HL-60 (cell line): ENCODE results near the gene CEP162.
"Not testable (repeated sequence)": the region's sequence is repeated elsewhere in the genome, so short reads cannot be mapped to it uniquely, and the experiment has no call there.

Source experiments
- DNase-seq, 2 experiments: peaks; one replicate each; pipeline ENCODE4 v3.0.0-alpha.2; 2010 to 2020; ENCODE audit warnings: low read depth in 1 of 2, low spot score in 1 of 2
- H3K27ac ChIP-seq: fragments of 250-450 bp; sonication (Bioruptor Pico); replicated peaks from 2 replicates; pipeline ENCODE4 v1.5.1; 2020; ENCODE audit warnings: mild to moderate bottlenecking, moderate library complexity
- H3K27me3 ChIP-seq: fragments of 250-450 bp; sonication (Bioruptor Pico); 2 replicates; pipeline ENCODE4 v1.5.1; 2021; ENCODE audit warnings: mild to moderate bottlenecking, moderate library complexity; ENCODE audit not compliant: insufficient read depth, poor library complexity, severe bottlenecking
- H3K4me3 ChIP-seq: replicated peaks from 2 replicates; pipeline ENCODE4 v1.5.1; 2011; ENCODE audit warnings: mild to moderate bottlenecking, control low read depth, low read length; ENCODE audit not compliant: insufficient read depth
- CTCF ChIP-seq: IDR thresholded peaks from one replicate; pipeline ENCODE4 v1.5.1; 2011; ENCODE audit warnings: low read length, control low read depth, inconsistent platforms; ENCODE audit not compliant: insufficient read depth
- GABPA ChIP-seq: IDR thresholded peaks from 2 replicates; pipeline ENCODE4 v1.6.1; 2012; ENCODE audit warnings: low read depth
- POLR2AphosphoS5 ChIP-seq: IDR thresholded peaks from 2 replicates; pipeline ENCODE4 v1.6.1; 2012; ENCODE audit warnings: low read depth
- REST ChIP-seq: IDR thresholded peaks from 2 replicates; pipeline ENCODE4 v1.6.1; 2012; ENCODE audit warnings: low read depth; ENCODE audit not compliant: insufficient replicate concordance
- SPI1 ChIP-seq: IDR thresholded peaks from 2 replicates; pipeline ENCODE4 v1.6.1; 2012; ENCODE audit warnings: low read depth, mild to moderate bottlenecking, borderline replicate concordance

CEP162 gene

GRCh38 chr6:84118191-84118590 lies 109.3 kb downstream of the CEP162 start:
- no peak for TF ChIP-seq REST
- TF ChIP-seq SPI1 = no peak
- TF ChIP-seq CTCF = no peak
- no peak for TF ChIP-seq GABPA
- TF ChIP-seq POLR2AphosphoS5 = no peak
- Histone ChIP-seq H3K27ac (no peak overlapping the region), H3K27me3 (no peaks in the 10 kb centered on the region), H3K4me3 (no peak overlapping the region)
- DNase-seq = no peak

GRCh38 chr6:84114933-84115594 lies 112.4 kb downstream of the CEP162 start:
- not testable (repeated sequence) for DNase-seq, H3K27ac ChIP-seq, H3K27me3 ChIP-seq, H3K4me3 ChIP-seq

DNA sequence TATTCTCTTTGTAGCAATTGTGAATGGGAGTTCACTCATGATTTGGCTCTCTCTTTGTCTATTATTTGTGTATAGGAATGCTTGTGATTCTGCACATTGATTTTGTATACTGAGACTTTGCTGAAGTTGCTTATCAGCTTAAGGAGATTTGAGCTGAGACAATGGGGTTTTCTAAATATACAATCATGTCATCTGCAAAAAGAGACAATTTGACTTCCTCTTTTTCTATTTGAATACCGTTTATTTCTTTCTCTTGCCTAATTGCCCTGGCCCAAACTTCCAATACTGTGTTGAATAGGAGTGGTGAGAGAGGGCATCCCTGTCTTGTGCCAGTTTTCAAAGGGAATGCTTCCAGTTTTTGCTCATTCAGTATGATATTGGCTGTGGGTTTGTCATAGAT lies 116.1 kb downstream of the CEP162 start:
- not testable (repeated sequence) for H3K4me3 ChIP-seq, H3K27me3 ChIP-seq
- 0 out of 2 replicates have a peak overlapping the region, but pooled peaks have one; percentile 10 for H3K27ac ChIP-seq
- TF ChIP-seq SPI1 = peak; percentile 86
- DNase-seq = peak in 1 of 2 experiments; percentile 22

DNA sequence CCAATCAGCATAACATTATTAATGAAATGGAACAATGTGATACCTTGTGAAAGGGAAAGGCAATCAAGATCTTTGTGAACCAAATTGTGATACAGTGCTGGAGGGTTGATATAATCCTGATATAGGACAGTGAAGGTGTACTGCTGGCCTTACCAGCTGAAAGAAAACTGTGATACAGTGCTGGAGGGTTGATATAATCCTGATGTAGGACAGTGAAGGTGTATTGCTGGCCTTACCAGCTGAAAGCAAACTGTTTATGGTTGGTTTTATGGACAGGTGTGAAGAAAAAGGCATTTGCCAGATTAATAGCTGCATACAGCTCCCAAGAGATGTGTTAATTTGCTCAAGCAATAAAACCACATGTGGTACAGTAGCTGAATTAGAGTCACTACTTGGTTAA lies 119.9 kb downstream of the CEP162 start:
- no peak for DNase-seq
- Histone ChIP-seq H3K27ac (no peak overlapping the region), H3K27me3 (no peaks in the 10 kb centered on the region), H3K4me3 (no peak overlapping the region)
- no peak for TF ChIP-seq POLR2AphosphoS5
- TF ChIP-seq SPI1 = no peak
- no peak for TF ChIP-seq CTCF
- TF ChIP-seq REST = no peak
- no peak for TF ChIP-seq GABPA

GRCh38 chr6:84105215-84105924 lies 122.1 kb downstream of the CEP162 start:
- H3K27ac ChIP-seq, H3K27me3 ChIP-seq, H3K4me3 ChIP-seq: not testable (repeated sequence)
- peak in 1 of 2 experiments; percentile 37 for DNase-seq
